Measurements from ENCODE around the gene RNASEL.

DNA sequence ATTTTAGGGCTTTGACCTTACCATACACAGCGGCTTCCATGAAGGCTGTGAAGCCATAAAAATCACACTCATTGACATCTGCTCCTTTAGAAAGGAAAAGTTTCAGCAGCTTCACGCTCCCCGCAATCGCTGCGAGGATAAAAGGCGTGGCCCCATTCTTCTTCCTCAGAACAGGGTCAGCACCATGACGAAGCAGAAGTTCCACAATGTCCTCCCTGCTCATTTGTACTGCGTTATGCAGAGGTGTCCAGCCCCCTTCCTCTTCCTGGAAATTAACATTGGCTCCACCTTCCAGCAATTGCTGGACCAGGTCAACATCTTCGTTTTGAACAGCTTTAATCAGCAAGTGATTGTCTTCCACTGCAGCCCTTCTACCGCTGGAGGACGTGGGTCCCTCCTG lies 2.7 kb downstream of the RNASEL start:
- TF ChIP-seq, protein P1, sequence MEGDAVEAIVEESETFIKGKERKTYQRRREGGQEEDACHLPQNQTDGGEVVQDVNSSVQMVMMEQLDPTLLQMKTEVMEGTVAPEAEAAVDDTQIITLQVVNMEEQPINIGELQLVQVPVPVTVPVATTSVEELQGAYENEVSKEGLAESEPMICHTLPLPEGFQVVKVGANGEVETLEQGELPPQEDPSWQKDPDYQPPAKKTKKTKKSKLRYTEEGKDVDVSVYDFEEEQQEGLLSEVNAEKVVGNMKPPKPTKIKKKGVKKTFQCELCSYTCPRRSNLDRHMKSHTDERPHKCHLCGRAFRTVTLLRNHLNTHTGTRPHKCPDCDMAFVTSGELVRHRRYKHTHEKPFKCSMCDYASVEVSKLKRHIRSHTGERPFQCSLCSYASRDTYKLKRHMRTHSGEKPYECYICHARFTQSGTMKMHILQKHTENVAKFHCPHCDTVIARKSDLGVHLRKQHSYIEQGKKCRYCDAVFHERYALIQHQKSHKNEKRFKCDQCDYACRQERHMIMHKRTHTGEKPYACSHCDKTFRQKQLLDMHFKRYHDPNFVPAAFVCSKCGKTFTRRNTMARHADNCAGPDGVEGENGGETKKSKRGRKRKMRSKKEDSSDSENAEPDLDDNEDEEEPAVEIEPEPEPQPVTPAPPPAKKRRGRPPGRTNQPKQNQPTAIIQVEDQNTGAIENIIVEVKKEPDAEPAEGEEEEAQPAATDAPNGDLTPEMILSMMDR (conservative IDR thresholded peaks at IDR 0.05 in 1 of 2, IDR thresholded peaks at IDR 0.05 in 1 of 2; ENCODE audit: extremely low read depth in 1 of 2, insufficient read depth in 1 of 2, low read depth in 1 of 2, low read length in 2 of 2), result no peak
- TF ChIP-seq EZH2 (IDR thresholded peaks at IDR 0.05; ENCODE audit: borderline replicate concordance, low read length), result no peak
